ENCODE data around the gene ARG1. TPM values are rescaled to one million over a fixed set of nuclear protein-coding genes. Genes with fewer than 3 reads are reported as not detected.

ARG1 gene
- polyA plus RNA-seq, 1 experiment, result not detected

DNA sequence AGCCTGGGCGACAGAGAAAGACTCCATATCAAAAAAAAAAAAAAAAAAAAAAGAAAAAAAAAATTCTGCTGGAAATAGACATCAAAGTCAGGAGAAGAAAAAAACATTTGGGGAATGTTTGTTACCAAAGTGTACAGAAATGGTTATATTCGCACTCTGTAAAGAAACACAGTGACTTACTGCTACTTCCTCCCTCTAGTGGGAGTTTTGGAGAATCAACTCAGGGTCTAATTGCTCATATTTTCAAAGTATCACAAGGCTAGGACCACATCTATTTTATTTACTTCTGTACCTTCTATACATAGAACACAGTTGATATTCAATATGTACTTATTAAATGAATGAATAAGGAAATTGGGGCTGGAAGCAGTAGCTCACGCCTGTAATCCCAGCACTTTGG, 24.4 kb downstream of the ARG1 start:
- DNase-seq (ENCODE audit: low read depth), result no peak
- Histone ChIP-seq H3K36me3 (ENCODE audit: control insufficient read depth, insufficient read depth, low read length) (peaks cover 3% of the 10 kb centered on the region; the same call in 1 of the 2 replicates), H3K4me3 (ENCODE audit: low read depth, low read length) (no peak overlapping the region), H3K27me3 (ENCODE audit: control insufficient read depth, insufficient read depth, low read length) (no peaks in the 10 kb centered on the region)
- ChIA-PET CTCF (no interaction called here), POLR2A (interaction anchor here (0.6 kb wide), 1 partner anchor 10 kb away, joined by 18 read pairs; no protein-coding TSS in a partner anchor)
- TF ChIP-seq CTCF (IDR thresholded peaks at IDR 0.05; ENCODE audit: insufficient read depth, low read depth, low read length), result peak; percentile 21; the same call in 1 of the 2 replicates

DNA sequence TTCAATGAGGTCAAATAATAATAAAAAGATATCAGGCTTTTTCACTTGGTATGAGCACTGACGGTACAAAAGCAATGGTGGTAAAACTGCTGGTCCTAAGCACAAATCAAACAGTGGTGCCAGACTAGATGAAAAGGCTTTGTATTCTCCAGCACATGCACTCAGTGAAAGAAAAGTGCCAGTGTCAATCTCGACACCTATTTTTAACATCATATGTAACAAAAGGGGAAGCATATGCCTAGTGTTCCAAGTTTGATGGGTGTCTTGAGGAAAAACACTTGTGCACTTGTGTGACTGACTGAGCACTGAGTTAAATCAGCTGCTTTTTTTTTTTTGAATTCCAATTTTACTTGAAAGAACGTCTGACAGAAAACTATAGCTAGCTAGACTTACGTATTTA, 27.7 kb downstream of the ARG1 start:
- no peak for DNase-seq (ENCODE audit: low read depth)
- ChIA-PET CTCF (interaction anchor here (4.5 kb wide), 1 partner anchor 28 kb away, joined by 22 read pairs; the partner anchor contains the start of gene MED23), POLR2A (no interaction called here)
- TF ChIP-seq CTCF (IDR thresholded peaks at IDR 0.05; ENCODE audit: insufficient read depth, low read depth, low read length), result no peak
- Histone ChIP-seq H3K27me3 (ENCODE audit: control insufficient read depth, insufficient read depth, low read length) (no peaks in the 10 kb centered on the region), H3K36me3 (ENCODE audit: control insufficient read depth, insufficient read depth, low read length) (peaks cover 3% of the 10 kb centered on the region; the same call in 1 of the 2 replicates), H3K4me3 (ENCODE audit: low read depth, low read length) (no peak overlapping the region)

DNA sequence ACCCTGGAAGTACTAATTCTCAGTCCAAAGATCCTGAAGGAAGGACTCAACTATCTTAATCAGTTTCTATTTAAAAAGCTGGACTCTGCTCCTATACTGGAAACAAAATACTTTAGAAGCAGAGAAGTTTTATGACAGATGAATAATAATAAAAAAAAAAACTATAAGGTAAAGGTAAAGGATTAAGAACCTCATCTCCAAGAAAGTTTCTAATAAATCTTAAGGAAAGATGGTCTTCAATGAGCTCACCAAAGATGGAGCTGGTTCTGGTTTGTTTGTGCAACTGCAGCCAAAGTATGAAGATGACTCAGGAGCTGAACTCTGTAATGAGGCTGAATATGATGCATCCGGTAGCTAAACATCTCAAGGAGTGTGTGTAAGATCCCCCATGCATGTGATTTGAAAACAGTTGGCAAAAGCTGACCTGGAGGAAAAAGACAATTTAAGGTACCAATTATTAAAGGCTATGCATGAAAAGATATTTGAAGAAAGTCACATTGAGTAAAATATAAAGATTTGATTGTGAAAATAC, 29.8 kb downstream of the ARG1 start:
- Histone ChIP-seq H3K4me3 (ENCODE audit: low read depth, low read length) (no peak overlapping the region), H3K36me3 (ENCODE audit: control insufficient read depth, insufficient read depth, low read length) (peaks cover 3% of the 10 kb centered on the region; the same call in 1 of the 2 replicates), H3K27me3 (ENCODE audit: control insufficient read depth, insufficient read depth, low read length) (no peaks in the 10 kb centered on the region)
- CTCF ChIA-PET, result interaction anchor here (0.6 to 4.5 kb wide), 2 partner anchors 26 to 449 kb away, joined by 3 to 22 read pairs; partner anchors contain the start of gene MED23
- no peak for TF ChIP-seq CTCF (IDR thresholded peaks at IDR 0.05; ENCODE audit: insufficient read depth, low read depth, low read length)
- peak; percentile 64 for DNase-seq (ENCODE audit: low read depth)
- POLR2A ChIA-PET, result no interaction called here

GRCh38 chr6:131613296-131613925, 40.4 kb downstream of the ARG1 start:
- Histone ChIP-seq H3K27me3 (ENCODE audit: control insufficient read depth, insufficient read depth, low read length) (no peaks in the 10 kb centered on the region), H3K36me3 (ENCODE audit: control insufficient read depth, insufficient read depth, low read length) (peaks cover 9% of the 10 kb centered on the region), H3K4me3 (ENCODE audit: low read depth, low read length) (no peak overlapping the region)
- ChIA-PET CTCF (interaction anchor here (1.8 to 1.9 kb wide), 2 partner anchors 9 to 15 kb away, joined by 6 to 12 read pairs; partner anchors contain the start of gene MED23), POLR2A (no interaction called here)
- TF ChIP-seq CTCF (IDR thresholded peaks at IDR 0.05; ENCODE audit: insufficient read depth, low read depth, low read length), result no peak
- DNase-seq (ENCODE audit: low read depth), result no peak

- CTCF ChIA-PET, result interaction anchor here (1.8 to 2.1 kb wide), 2 partner anchors 11 to 13 kb away, joined by 6 to 9 read pairs; partner anchors contain the start of gene MED23
Measured at GRCh38 chr6:131615275-131615674, 42.2 kb downstream of the ARG1 start.

More at GRCh38 chr6:131615275-131615674, 42.2 kb downstream of the ARG1 start:
- Histone ChIP-seq H3K27me3 (ENCODE audit: control insufficient read depth, insufficient read depth, low read length) (no peaks in the 10 kb centered on the region), H3K4me3 (ENCODE audit: low read depth, low read length) (no peak overlapping the region), H3K36me3 (ENCODE audit: control insufficient read depth, insufficient read depth, low read length) (peaks cover 14% of the 10 kb centered on the region)
- POLR2A ChIA-PET, result no interaction called here
- TF ChIP-seq CTCF (IDR thresholded peaks at IDR 0.05; ENCODE audit: insufficient read depth, low read depth, low read length), result no peak
- no peak for DNase-seq (ENCODE audit: low read depth)
